Ammon's horn (tissue), 1 donor: ENCODE results near the gene LENG9.
A peak's percentile ranks its signal among the peaks of the same experiment; 100 is the strongest.
"Not testable (repeated sequence)": the region's sequence is repeated elsewhere in the genome, so short reads cannot be mapped to it uniquely, and the experiment has no call there.

ENCODE experiments used
- DNase-seq: peaks from one replicate; pipeline ENCODE4 v3.0.0-alpha.2; 2016; ENCODE audit warnings: low spot score

The LENG9 gene

GRCh38 chr19:54463531-54464043, at the start of gene LENG9:
LENG9 (minus strand) TSS chr19:54463778; CDS start chr19:54463526, 252 bp downstream.
- DNase-seq: peak; percentile 97

DNA sequence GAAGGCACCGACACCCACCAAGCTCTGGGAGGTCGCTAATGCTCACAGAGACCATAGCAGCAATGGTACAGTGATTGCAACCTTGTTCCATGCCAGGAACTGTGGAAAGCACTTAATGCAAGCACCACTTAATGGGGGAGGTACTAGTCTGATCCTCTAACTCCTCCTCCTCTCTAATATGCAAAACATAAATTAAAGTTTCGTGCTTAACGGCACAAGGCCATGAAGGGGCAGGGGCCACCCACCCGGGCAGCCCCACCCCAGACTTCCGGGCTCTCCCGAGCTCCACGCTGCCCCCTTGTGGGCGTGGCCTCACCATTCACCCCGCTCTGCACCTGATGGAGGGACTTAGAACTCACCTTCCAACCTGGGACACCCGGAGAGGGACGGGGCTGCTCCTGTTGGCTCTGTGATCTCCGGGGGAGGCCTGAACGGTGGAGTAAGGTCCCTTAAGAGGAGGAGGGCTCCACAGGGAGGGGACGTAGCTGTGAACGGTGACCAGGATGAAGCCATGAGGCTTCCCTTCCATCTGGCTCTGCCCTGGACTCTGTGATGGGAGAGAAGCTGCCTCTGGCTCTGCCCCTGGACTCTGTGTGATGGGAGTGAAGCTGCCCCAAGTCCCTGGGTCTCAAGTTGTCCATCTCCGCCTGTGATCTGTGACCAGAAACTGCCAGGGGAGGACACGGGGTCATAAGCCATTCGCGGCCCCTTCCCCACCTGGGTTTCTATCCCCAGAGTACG, 45.8 kb upstream of the LENG9 start:
- not testable (repeated sequence) for DNase-seq

GRCh38 chr19:54508487-54508886, 44.9 kb upstream of the LENG9 start:
- DNase-seq: not testable (repeated sequence)

- no peak for DNase-seq
Observed at GRCh38 chr19:54507824-54508223, 44.2 kb upstream of the LENG9 start.

DNA sequence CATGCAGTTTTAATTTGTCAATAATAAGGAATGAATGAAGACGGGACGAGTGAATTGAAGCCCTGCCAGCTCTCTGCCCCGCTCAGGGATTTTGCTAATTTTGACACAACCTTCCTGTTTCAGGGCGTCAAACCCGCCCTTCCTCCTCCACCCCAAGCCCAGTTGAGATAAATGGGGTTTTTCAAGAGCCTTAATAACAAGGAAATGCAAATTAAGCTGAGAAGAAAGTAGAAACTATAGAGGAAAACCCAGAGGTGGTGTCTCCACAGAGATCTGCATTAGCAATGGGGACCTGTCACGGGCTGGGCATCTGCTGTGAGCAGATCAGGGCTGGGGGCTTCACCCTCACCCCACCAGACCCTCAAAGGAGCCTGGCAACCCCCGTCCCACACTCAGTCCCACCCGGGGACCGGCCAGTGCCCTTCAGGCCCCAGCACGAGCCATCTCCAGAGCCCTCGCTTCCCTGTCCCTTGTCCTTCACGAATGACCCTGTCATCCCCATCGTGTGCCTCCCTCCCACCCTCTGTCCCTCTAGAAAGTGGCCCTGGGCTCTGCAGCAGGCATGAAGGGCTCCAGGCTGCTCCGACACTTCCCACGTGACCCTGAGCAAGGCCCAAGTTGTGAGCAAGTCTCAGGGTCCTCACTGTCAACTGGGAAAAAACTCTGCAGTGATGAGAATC, 43.6 kb upstream of the LENG9 start:
- not testable (repeated sequence) for DNase-seq

- no peak for DNase-seq
Observed at GRCh38 chr19:54506079-54506478, 42.5 kb upstream of the LENG9 start.

DNA sequence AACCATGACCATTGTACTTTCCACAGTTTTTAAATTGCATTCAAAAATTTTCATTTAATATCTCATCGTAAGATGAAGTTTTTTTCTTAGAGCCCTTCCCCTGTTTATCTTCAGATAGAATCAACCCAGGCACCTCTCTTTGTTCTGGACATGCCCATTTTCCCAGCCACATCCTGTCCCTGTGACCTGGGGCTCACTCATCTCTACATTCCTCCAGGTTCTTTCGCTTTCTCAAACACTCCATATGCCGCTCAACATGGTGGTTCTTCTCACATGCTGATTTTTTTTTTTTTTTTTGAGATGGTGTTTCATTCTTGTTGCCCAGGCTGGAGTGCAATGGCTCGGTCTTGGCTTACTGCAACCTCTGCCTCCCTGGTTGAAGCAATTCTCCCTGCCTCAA, 42.0 kb upstream of the LENG9 start:
- DNase-seq: not testable (repeated sequence)

DNA sequence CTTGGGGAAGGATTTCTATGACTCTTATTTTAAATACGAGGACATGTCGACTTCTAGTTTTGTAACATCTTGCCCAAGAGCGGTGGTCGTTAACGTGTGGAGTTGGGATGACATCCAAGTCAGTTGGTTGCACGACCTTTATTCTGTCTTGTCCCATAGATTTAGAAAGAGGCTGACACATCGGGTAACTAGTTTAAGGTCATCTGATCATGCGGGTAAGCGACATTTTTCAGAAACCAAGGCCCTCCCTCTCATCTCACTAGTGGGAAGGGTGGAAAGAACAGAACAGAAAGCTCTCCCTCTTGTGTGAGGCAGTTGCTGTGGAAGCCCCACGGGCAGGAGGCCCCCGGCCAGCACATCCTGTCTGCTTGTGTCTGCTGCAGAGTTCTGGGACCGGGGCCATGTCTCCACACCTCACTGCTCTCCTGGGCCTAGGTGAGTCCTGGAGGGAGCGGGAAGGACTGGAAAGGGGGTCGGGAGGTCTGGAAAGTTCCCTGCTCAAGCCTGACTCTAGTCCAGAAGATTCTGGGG, 39.0 kb upstream of the LENG9 start, which contains the start of gene LAIR2:
TSS of gene LAIR2 (plus strand) at position 314 of the 531 bp plus-strand sequence. CDS start at position 402, 88 bp downstream.
- no peak for DNase-seq

GRCh38 chr19:54498451-54498772, 34.8 kb upstream of the LENG9 start:
- not testable (repeated sequence) for DNase-seq

DNA sequence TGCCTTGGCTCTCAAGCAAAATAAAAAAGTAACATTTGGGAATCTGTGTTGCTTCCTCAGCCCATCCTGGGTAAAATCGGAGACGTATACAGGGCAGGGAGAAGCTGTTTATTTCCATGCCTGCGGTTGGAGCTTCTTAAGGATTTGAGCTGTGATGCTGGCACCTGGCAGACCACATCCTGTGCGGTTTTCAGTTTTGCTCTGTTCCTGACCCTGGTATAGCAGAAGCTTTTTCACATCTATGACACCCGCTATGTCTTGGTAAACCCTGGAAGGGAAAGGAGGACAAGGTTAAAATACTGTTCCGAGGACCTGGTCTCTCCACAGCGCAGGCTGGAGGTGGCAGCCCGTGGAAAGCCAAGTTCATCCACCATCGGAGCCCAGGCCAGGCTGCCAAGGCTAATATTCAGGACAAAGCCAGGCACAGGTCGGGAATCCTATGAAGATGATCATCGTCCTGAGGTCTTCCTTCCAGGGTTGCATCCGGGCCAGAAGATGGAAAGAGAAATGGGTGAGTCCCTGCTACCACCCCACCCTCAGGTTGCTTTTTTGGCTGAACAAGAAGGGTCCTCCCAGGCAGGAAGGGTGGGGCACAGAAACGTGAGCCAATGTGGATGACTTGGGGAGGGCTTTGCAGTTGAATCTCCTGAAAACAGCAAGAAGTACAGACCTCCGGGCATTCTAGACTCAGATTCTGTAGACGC, 34.3 kb upstream of the LENG9 start:
- DNase-seq: not testable (repeated sequence)

DNA sequence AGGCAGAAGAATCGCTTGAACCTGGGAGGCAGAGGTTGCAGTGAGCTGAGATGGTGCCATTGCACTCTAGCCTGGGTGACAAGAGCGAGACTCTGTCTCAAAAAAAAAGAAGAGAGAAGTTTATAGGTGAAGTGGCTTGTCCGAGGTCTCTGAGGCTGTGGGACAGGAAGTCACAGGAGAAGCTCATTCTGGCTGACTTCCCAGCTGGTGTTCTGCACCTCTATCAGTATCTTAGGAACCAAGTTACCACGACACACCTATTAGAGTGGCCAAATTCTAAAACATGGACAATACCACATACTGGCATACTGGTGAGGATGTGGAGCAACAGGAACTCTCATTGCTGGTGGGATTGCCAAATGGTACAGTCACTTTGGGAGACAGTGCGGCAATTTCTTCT, 31.7 kb upstream of the LENG9 start:
- not testable (repeated sequence) for DNase-seq

DNA sequence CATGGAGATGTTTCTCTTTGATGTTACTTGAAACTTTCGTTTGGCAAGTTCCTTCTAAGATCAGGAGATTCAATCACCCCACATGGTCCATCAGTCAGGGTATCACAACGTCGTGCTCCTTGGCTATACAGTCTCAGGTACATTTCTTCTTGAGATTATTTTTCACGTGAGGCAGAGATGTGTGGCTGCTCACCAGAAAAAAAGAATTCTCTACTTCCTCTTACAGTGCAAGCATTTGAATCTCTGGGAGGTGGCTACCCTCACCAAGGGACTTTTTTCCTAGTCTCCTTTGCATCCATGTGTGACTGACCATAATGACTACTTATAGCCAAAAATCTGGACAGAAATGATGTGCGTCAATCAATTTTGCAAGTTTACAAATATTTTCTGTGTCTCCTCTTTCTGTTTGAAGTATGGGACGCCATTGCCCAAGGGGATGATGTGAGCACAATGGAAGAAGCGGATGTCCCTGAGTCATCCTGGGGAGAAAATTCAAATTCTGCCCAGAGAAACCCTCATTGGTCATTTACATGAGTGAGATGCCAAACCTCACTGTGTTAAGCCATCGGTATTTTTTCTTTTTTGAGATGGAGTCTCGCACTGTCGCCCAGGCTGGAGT, 30.5 kb upstream of the LENG9 start:
- no peak for DNase-seq

DNA sequence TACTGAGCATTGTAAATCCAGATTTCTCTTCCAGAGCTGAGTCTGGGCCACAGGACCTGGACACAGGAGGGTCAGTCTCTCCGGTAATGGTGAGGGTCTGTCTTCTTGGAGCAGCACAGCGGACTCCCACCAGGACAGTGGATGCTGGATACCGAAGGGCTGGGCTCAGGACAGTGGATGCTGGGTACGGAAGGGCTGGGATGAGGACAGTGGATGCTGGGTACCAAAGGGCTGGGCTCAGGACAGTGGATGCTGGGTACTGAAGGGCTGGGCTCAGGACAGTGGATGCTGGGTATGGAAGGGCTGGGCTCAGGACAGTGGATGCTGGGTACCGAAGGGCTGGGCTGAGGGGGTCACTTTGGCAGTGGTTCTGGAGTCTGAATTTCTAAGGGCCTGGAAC, 29.5 kb upstream of the LENG9 start:
- DNase-seq: not testable (repeated sequence)

DNA sequence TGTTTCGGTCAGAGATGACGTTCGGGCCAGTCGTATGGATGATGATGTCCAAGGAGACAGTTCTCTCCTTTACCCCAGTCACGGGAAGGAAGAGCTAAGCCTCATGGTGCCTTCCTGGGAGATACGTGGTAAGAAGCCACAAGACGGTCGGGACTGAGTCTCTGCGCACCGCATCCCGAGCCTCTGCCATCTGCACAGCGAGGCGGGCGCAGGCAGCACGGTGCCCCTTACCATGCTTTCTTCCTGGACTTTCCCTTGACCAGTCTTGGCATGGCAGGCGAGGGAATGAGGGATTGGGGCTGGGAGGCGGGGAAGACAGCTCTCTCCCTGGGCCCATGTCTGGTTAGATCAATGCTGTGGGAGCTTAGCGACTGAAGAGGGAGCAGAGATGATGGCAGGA, 29.0 kb upstream of the LENG9 start:
- DNase-seq: no peak

- DNase-seq: no peak
Observed at GRCh38 chr19:54489766-54490165, 26.2 kb upstream of the LENG9 start.

- no peak for DNase-seq
Observed at GRCh38 chr19:54489341-54489740, 25.8 kb upstream of the LENG9 start.

DNA sequence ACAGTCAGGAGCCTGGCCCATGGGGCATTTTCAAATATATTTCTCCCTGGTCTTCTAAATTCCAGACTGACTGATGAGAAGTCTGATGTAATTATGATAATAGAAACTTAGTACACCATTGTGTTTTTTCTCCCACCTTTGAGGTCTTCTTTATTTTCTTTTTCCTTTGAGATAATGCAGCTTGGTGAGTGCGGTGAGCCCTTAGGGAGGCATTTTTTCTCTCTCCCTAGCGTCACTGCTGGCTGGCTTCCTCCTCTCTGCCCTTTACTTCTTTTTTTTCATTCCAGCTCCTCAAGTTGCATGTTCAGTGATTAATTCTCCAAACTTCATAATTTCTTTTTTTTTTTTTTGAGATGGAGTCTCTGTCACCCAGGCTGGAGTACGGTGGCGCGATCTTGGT, 22.3 kb upstream of the LENG9 start:
- DNase-seq: no peak

- DNase-seq: no peak
Observed at GRCh38 chr19:54484451-54484850, 20.9 kb upstream of the LENG9 start.

- no peak for DNase-seq
Observed at GRCh38 chr19:54482889-54483288, 19.3 kb upstream of the LENG9 start.

DNA sequence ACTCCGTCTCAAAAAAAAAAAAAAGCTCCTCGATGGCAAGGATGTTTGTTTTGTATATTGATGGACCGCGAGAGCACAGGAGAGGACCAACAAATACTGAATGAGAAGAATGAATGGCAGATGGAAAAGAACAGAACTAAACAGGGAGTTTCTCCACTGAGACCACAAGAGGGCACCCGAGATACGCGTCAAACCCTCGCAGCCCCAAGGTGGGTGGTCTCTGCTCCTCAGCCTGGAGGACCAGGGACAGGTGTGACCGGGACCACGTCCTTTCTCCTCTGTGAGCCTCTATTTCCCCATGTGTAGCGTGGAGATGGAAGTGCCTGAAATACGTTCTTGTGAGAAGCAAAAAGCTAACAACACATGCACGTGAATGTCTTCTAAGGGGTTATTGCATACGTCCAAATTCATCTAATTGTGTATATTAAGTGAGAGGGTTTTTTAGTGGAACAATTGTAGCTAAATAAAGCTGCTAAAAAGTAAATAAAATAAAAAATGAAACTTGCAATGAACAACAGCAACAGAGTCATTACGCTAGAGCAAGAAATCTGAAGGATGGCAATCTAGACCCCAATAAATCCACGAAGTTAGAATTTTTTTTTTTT, 17.9 kb upstream of the LENG9 start:
- DNase-seq: peak; percentile 71

DNA sequence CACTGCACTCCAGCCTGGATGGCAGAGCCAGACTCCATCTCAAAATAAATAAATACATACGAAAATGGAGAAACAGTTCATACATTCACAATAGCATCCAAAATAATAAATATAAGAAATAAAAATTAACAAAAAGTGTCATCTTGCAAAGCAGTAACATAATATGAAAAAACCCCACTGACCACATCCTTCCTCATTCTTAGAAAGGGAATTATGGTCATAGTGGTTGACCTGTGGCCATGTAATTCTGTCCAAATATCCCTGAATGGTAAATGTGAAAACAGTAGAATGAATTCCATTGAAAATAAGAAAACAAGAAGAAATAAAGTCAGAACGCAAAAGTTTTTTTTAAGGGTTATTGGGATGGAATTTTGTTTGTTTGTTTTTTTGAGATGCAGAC, 16.5 kb upstream of the LENG9 start:
- no peak for DNase-seq
